ENCODE measurements around the gene SLC30A4.

The SLC30A4 gene

GRCh38 chr15:45449916-45450867 is 72.4 kb downstream of the SLC30A4 start:
- DNase-seq, result no peak

GRCh38 chr15:45449395-45449794 is 73.2 kb downstream of the SLC30A4 start:
- no peak for DNase-seq

GRCh38 chr15:45448066-45448915 is 74.3 kb downstream of the SLC30A4 start:
- DNase-seq, result no peak

GRCh38 chr15:45443645-45444044 is 78.9 kb downstream of the SLC30A4 start:
- no peak for DNase-seq

- no peak for DNase-seq
These were observed 79.9 kb downstream of the SLC30A4 start for GRCh38 chr15:45442507-45443135.

- no peak for DNase-seq
These were observed 80.9 kb downstream of the SLC30A4 start for GRCh38 chr15:45441686-45442085.

- DNase-seq, result no peak
These were observed 81.5 kb downstream of the SLC30A4 start for GRCh38 chr15:45441036-45441435.

GRCh38 chr15:45439521-45440260 is 82.9 kb downstream of the SLC30A4 start:
- DNase-seq, result no peak

GRCh38 chr15:45435124-45435903 is 87.2 kb downstream of the SLC30A4 start:
- no peak for DNase-seq

GRCh38 chr15:45434078-45434567 is 88.4 kb downstream of the SLC30A4 start:
- no peak for DNase-seq

- no peak for DNase-seq
These were observed 91.0 kb downstream of the SLC30A4 start for GRCh38 chr15:45431511-45431910.

GRCh38 chr15:45429941-45430792 is 92.4 kb downstream of the SLC30A4 start:
- peak; percentile 92 for DNase-seq

Data from CD4-positive, alpha-beta T cell treated with Interleukin-6 for 4 hours (primary cell).